Measurements from ENCODE around the gene POLR3K.

DNA sequence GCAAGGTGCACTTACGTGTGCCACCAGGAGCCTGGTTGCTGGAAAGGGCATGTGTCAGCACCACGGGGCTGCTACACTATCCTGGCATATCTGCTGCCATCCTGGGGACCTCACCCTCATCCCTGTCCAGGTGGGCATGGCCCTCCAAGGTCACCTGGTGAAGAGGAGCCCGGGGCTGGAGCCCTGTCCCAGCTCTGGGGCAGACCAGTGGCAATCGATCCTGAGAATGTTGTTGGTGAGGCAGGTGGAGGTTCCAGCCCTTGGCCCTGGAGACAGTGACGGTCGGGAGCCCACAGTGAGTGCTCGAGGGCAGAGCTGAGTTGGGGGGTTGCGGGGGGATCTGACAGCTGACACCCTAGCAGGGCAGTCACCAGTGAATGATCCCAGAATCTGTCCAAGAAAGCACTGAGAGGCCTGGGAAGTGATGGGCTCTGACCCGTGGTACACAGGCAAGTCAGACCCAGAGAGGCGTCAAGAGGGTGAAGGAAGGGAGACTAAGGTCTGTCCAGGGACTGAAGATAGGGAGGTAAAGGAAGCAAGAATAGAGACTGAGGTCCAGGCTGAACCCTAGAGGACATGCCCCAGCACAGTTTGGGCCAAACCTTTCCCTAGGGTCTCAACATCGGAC lies 17.6 kb downstream of the POLR3K start:
- TF ChIP-seq CTCF (IDR thresholded peaks at IDR 0.05 in 8 of 11, conservative IDR thresholded peaks at IDR 0.05 in 3 of 11) = no peak
- TF ChIP-seq POLR2A (IDR thresholded peaks at IDR 0.05) = no peak
- no peak for TF ChIP-seq POLR2AphosphoS5 (IDR thresholded peaks at IDR 0.05)
